Sigmoid colon (tissue), 4 donors: ENCODE measurements around the gene NEUROG3.

Experiments used
- POLR2A ChIP-seq, 2 donors: fragments of 450-650 bp; IDR thresholded peaks; one replicate each; pipeline ENCODE4 v1.6.1; 2016; ENCODE audit warnings: antibody characterized with exemption in 2 of 2, mild to moderate bottlenecking in 2 of 2, moderate library complexity in 2 of 2
- POLR2AphosphoS5 ChIP-seq, 4 donors: sonication (generic); formaldehyde crosslinking; IDR thresholded peaks; one replicate each; pipeline ENCODE4 v1.6.1; 2017; ENCODE audit warnings: antibody characterized with exemption in 4 of 4
- TF ChIP-seq, protein P1 (sequence below), 4 experiments: fragments of 450-650 bp in 3 of 4; fragments of 200-600 bp in 1 of 4; IDR thresholded peaks; one replicate each; pipeline ENCODE4 v1.5.1; 2016 to 2019; ENCODE audit warnings: antibody characterized with exemption in 4 of 4, mild to moderate bottlenecking in 3 of 4, moderate library complexity in 2 of 4

DNA sequence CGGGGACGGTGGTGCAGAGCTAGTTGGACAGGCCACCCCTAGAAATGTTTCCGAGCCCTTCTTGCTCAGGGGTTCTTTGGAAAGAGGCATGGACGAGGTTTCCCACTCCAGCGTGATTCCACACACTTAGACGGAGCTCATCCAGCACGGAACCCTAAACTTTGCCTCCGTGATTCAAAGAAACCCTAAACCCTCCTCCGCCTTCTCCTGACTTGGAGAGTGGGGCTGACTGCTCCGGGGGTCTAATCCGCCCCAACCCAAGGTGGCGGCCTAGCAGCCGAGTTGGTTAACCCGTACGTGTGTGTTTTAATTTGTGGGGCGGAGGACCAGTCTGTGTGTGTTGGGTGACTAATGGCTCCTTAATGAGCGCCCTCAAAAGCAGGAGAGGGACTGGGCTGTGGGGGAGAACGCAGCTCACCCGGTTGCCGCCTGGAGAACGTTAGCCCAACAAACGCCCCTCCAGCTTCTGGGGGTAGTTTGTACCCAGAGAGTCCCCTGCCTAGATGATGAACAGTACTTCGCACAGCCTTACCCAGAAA is 3.8 kb downstream of the NEUROG3 start:
- TF ChIP-seq, protein P1, sequence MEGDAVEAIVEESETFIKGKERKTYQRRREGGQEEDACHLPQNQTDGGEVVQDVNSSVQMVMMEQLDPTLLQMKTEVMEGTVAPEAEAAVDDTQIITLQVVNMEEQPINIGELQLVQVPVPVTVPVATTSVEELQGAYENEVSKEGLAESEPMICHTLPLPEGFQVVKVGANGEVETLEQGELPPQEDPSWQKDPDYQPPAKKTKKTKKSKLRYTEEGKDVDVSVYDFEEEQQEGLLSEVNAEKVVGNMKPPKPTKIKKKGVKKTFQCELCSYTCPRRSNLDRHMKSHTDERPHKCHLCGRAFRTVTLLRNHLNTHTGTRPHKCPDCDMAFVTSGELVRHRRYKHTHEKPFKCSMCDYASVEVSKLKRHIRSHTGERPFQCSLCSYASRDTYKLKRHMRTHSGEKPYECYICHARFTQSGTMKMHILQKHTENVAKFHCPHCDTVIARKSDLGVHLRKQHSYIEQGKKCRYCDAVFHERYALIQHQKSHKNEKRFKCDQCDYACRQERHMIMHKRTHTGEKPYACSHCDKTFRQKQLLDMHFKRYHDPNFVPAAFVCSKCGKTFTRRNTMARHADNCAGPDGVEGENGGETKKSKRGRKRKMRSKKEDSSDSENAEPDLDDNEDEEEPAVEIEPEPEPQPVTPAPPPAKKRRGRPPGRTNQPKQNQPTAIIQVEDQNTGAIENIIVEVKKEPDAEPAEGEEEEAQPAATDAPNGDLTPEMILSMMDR (IDR thresholded peaks at IDR 0.05) = no peak
- no peak for TF ChIP-seq POLR2A (IDR thresholded peaks at IDR 0.05)
- no peak for TF ChIP-seq POLR2AphosphoS5 (IDR thresholded peaks at IDR 0.05)
